ENCODE data around the gene CYP19A1.
"Not testable (repeated sequence)": the region's sequence is repeated elsewhere in the genome, so short reads cannot be mapped to it uniquely, and the experiment has no call there.

The CYP19A1 gene

DNA sequence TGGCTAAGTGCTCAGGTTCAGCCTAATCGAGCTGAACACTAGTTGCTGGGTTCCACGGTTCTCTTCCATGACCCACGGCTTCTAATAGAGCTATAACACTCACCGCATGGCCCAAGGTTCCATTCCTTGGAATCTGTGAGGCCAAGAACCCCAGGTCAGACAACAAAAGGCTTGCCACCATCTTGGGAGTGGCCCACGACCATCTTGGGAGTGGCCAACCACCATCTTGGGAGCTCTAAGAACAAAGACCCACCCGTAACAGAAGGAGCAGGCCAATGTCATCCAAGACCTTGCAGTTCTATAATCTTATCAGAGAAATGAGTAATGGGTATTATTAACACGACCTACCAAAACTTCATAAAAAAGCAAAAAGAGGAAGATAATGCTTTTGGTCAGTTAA, 77.3 kb downstream of the CYP19A1 start:
- not testable (repeated sequence) for DNase-seq (ENCODE audit: low read depth in 2 of 2)

DNA sequence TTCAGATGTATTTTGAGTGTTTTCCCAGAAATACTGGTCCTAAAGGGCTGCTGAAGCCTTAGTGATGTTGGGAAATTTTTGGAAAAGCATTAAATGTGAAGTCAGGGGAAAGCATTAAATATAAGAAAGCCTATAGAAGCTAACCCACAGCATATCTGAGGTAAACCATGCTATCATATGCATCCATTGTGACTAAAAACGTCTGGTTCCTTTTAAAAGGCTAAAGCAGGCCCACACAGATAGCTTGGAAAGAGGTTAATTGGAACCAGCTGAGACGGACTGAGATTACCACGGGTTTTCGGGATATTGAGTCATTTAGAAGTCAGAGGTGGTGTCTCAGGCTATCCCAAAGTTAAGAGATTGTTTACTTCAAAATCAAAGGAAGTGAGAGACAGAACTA, 78.2 kb downstream of the CYP19A1 start:
- DNase-seq (ENCODE audit: low read depth in 2 of 2): no peak

DNA sequence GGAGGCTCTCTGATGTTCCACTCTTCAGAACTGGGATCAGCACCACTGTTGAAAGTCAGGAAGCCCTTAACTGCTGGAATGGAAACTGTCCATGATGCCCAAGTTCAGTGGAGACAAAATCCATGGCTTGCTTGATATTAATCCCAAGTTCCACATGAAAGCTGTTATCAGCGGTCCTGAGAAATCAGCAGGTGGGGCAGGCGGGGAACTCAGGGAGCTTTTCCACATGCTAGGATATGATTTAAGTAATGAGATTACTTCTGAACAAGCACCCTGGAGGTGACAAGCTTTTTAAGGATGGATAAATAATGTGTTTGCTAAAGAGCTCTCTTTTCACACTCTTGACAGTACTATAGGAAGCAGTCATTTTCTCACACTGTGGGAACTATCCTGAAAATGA, 82.9 kb downstream of the CYP19A1 start:
- no peak for DNase-seq (ENCODE audit: low read depth in 2 of 2)

DNA sequence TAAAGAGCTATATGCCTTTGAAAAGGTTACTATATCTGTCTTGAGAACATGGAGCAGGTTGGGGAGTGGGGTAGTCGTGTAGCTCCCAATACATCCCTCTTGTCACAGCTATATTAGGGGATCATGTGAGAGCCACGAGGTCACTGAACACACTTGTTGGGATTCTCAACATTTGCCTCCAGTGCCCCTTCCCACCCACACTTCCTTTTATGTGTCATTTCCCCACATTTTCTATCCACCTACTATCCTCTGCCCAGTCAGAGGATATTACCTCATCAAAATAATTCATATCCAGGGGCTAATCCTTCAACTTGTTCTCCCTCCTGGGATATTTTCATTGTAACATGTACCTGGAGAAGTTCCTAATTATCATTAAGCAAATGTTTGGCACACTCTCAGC, 85.0 kb downstream of the CYP19A1 start:
- DNase-seq (ENCODE audit: low read depth in 2 of 2): no peak

DNA sequence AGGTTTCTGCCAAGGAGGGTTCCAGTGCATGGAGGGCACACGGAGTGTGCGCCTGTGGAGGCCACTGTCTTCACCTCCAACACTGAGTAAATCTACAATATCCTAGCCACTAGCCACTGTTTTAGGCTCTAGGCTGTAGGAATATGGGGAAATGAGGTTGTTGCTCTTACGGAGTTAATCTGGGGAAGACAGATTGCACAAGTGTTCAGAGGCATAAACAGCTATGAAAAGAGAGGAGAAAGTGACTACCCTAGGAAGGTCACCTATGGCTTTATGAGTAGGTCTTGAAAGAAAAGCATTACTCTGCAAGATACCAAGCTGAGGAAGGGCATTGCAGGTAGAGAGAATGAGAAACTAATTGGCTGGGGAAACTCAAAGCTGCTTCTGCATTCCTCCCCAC, 85.7 kb downstream of the CYP19A1 start:
- no peak for DNase-seq (ENCODE audit: low read depth in 2 of 2)

DNA sequence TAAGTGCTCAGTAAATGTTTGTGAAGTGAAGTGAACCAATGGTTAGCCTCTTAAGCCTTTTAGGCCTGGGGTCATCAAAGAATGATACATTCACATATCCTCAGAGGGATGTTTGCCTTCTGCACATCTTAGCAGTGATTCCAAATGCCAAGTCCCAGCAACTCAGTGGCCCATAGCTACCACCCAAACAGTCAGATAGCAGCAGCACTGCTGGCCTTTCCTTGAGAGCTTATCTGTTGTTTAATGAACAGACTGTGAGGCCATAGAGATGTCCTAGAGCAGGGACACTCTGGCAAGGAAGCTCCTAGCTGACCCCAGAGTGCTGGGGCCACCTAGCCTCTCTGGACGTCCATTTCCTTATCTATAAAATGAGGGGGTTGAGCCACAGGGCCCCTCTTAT, 86.8 kb downstream of the CYP19A1 start:
- no peak for DNase-seq (ENCODE audit: low read depth in 2 of 2)

DNA sequence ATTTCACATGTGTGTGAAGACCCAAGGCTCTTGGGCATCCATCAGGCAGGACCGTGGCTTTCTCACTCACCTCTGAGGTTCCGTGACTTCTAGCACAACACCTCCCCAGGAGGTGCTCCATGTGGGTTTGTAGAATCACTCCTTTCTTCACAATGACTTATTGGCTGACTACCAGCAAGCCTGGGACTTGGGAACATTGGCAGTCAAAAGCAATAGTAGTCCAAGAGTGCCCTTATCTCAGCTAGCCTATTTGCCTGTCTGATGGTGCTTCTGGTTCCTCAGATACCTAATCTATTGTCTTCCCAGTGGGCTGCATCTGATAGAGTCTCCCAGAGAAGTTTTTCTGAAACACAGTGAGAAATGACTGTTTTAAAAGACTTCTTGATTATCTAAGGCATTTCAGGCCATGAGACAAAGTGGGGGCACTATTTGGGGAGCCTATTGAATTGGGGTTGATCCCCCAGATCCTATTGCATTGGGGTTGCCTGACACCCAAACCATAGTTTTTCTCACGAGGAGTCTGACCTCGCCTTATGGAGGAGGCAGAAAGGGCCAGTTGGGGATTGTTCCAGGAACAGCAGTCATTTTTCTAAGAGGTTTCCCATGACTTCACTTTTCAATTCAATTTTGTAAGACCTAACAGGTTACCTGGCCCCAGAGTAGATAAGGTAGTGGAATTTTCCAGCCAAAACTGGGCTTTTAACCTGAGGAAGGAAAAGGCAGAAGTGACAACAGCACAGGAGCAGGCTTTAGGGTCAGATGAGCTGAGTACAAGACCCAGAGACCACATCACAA, 88.0 kb downstream of the CYP19A1 start:
- no peak for DNase-seq (ENCODE audit: low read depth in 2 of 2)

DNA sequence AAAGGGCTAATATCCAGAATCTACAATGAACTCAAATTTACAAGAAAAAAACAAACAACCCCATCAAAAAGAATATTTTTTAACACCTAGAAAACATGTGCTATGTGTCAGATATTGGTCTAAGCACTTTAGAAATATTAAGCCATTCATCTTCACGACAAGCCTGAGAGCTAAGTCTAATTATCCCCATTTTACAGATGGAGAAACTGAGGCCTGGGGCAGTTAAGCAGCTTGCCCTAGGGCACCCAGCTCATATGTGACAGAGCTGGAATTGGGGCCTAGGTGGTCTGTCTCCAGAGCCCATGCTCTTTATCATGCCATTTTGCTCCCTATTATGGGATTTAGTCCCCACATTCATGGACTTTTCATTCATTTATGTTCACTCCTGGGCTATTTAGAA, 92.8 kb downstream of the CYP19A1 start:
- DNase-seq (ENCODE audit: low read depth in 2 of 2): no peak

DNA sequence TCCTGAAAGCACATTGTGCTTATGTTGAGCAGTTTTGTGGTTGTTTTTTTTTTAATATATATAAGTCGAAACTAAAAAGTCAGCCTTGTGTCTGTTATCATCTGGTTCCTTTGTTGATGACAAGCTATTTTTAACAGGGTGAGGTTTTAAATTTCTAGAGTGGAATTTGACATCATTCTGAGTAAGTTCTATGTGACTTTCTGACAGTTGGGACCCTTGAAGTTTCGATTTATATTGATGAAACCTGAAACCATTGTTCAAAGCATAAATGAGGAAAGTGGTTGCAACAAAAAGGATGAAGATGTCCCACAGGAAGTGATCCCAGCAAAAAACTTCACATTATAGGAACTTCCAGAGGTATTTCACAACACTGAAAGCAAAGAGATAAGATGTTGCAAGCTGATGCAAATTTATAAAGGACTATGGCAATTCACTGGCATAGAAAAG, 94.0 kb downstream of the CYP19A1 start:
- DNase-seq (ENCODE audit: low read depth in 2 of 2): no peak

DNA sequence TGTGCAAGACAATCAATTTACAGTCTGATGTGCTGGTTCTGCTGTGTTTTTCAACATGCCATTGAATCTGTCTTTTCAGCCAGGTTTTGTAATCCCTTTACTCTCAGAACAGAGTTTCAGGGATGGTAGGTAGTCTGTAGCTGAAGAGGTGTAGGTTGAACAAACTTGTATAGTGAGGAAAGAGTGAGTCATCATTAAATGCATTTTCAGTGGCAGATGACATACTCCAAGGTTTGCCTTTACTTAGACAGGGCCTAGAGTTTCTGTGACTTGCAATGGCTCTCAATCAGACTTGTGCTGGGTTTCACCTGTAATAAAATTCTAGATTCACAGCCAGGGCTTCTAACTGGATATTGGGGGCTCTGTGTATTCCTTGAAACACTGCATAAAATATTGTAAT, 94.6 kb downstream of the CYP19A1 start:
- DNase-seq (ENCODE audit: low read depth in 2 of 2): no peak

DNA sequence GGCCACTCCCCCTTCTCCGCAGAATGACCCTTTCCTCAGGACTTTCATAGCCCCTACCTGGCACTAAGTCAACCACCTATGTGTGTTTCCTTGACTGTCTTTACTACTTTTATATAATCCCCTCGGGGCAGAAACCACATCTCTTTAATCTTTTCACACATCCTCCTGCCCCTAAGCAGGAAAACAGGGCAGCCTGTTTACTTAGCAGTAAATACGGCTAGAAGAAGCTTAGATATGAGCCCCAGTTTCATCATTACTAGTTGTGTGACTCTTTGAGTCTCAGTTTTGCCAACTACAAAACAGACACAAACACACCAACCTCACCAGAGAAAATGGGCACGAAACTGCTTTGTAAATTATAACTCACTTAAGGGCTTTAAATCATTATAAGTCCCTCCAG, 98.3 kb downstream of the CYP19A1 start:
- no peak for DNase-seq (ENCODE audit: low read depth in 2 of 2)

DNA sequence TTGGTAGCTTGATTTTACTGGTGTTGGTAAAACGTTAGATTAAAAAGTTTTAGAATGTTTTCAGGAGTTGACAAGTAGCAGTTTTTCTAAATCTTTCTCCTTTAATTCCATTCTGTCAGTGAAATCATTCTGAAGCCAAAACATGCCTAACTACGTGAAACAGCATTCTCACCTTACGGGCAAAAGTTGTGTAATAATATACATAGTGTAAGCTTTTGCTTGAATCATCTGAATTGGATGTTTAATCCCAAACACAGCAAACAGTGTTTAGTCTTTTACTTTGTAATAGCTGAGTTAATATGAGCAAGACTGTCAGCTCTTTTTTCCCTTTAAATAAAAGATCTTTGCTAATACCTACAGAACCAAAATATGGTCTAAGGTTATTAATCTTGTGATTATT, 100.6 kb downstream of the CYP19A1 start:
- no peak for DNase-seq (ENCODE audit: low read depth in 2 of 2)

DNA sequence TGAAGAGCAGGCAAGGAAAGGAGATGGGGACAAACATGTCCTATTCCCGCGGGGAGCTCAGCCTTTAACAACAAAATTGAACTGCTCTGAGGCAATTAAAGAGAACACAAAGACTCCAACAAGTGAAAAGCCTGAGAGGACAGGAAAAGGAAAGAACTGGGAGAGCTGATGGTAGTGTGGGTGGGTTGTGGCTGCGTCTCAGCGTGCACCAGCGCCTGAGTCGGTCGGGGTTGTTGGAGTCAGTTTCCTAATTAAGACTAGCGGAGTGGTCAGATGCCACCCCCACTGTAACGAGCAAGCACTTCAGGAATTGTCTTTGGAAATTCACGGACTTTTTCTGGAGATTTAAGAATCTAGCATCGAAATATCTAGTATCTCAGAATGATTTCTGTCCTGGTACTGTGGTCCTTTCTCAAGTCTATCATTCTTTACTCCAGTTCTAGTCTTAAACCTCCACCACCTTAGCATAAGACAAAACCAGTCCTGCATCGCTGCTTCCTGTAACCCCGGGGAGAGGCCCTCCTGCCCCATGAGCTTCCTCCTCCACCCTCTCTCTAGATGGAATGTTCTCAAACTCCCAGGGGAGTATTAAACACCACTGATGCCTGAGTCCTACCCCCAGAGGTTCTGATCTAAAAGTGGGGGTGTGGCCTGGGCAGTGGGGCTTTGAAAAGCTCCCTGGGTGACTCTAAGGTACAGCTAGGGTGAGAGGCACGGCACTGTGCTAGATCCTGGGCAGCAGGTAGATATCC, 104.0 kb downstream of the CYP19A1 start:
- no peak for DNase-seq (ENCODE audit: low read depth in 2 of 2)

DNA sequence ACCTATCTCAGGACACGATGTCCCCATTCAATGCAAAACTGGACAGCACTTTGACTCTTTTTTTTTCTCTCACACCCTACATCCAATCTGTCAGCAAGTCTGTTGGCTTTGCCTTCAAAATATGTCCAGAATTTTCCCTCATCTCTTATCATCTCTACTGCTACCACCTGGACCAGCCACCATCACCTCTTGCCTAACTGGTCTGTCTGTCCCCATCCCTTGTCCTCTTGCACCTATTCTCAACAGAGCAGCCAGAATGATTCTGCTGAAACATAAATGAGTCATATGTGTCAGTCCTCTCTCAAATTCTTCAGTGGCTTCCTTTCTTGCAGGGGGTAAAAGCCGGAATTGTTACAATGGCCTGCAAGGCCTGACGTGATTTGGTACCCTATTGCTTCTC, 105.8 kb downstream of the CYP19A1 start:
- no peak for DNase-seq (ENCODE audit: low read depth in 2 of 2)

DNA sequence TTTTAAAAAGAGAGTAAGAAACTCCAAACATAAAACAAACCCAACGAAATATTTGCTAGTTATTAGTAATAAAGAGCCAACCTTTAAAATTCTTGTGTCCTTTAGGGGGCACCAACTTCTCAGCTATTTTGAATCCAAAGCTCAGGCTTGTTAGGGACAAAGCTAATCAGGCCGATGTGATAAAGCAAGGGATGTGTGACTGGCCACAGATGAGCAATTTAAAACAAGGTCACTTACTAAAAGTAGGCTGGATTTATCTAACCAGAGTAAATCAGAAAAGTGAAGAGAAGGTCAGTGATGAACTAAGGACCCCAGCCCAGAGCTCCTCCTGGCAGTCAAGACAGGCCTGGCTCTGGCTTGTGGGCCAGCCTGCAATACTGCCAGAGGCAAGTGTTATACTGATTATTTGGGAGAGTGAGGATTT, 108.5 kb downstream of the CYP19A1 start:
- no peak for DNase-seq (ENCODE audit: low read depth in 2 of 2)

DNA sequence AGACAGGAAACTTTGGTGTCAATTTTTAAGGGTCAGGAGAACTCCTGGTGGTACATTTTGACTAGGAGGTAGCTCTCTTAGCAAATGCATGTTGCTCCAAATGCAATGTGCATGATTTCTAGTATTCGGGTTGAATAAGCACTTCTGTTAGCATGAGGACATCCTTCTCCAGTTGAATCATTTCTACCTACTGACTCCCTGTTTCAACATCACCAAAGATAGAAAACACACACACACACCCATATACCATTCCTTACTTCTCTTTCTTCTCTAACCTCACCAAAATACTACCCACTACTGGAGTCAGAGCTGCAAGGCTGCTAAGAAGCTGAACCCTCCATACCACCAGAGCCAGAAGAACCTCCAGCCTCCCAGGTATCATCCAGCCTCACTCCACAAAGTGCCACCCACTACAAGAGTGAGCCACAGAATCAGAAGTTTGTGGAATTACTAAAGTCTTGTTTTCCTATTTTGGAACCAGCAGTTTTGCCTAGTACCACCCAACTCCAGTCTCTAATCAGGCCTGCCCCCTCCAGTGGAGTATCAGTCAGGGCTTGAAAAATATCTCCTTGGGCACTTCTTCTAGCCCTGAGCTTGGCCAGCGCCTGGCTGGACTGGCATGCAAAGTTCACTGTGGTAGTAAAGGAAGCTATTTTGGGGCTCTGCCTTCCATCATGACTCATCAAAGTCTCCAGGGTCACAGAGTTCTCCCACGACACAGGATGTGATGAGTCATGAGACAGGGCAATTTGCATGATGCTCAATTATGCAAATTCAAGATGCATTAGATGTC, 110.3 kb downstream of the CYP19A1 start:
- DNase-seq (ENCODE audit: low read depth in 2 of 2): no peak

DNA sequence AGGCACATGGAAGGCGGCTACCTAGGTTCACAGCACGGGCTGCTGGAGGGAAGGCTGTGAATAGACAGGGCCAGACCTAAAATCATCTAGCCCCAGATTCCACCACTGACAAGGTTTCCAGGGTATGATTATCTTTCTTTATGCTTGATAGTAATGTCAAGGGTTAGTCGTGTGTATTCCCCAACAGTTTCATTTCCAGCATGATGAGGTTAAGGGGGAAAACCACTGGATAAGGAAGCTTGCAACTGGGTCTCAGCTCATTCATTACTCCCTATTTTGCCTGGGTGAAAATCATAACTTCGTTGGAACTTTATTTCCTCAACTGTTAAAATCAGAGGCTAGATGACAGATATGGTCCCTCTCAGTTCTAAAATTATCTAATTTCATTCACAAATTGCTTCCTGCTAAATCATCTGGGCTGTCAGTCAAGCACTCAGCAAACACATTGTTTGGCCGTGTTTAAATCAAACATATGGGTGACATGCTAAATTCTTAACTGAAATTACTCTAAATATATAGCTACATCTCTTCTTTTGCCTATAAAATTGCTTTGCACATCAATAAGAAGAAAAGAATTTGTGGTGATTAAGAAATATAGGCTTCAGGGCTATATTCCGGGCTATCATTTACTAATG, 111.7 kb downstream of the CYP19A1 start:
- DNase-seq (ENCODE audit: low read depth in 2 of 2): no peak

DNA sequence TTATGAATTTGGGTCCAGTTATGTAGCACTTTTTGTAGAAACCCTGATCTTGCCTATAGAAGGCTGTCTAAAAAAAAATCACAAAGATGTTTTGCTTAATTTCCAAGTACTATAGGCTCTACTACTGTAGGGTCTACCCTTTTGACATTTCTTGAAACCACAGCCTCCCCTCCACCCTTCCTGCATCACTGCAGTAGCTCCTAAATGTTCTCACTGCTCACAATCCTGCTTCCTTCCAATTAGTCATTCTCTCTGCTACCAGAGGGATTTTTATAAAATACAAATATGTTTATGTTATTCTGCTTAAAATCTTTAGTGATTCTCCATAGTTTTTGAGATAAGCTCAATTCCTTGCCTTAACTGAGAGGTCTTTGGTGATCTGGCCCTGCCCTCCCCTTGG, 114.0 kb downstream of the CYP19A1 start:
- DNase-seq (ENCODE audit: low read depth in 2 of 2): no peak

DNA sequence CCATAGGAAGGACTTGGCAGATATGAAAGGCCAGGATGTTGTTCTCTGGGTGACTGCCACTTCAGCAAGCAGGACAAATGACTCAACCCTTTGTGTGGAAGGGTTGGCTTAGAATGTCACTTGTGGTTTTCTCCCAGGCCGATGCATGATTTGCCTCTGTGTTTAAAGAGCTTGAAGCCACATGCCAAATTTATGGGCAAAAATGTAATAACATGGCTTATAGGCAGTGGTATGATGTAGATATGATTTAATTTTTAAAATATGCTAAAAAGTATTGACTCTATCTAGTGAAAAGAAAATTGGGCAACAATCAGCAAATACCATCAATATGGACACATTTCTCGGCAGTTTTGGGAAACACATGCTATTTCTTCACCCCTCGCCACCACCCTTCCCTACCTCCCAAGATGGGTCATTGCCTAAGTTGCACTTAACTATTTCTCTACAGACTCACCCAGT, 114.6 kb downstream of the CYP19A1 start:
- DNase-seq (ENCODE audit: low read depth in 2 of 2): no peak

DNA sequence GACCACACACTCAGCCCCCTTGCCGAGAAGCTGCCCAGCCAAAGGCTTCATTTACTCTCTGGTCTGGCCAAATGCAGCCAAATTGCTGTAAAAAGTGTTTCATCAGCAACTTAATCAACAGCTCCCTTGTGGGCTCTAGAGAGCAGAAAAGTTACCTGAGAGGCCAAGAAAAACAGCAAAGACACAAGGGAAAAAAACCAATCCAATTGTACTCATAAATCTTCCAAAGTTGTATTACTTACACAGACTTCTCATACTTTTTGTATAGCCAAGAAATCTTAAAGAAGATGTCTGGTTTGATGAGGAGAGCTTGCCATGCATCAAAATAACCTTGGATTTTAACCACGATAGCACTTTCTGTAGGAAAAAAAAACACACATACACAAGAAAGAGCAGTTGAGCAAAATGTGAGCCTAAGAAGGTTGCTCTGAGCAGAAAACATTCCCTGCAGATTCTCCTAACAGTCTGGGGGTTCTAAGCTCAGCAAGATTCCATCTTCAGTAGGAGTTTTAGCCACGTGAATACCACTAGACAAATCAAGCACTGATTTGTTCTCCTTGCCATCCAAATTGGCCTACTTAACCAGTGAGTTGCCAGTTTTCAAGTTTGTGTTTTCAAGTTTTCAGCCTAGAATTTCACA, 120.0 kb downstream of the CYP19A1 start:
- no peak for DNase-seq (ENCODE audit: low read depth in 2 of 2)

DNA sequence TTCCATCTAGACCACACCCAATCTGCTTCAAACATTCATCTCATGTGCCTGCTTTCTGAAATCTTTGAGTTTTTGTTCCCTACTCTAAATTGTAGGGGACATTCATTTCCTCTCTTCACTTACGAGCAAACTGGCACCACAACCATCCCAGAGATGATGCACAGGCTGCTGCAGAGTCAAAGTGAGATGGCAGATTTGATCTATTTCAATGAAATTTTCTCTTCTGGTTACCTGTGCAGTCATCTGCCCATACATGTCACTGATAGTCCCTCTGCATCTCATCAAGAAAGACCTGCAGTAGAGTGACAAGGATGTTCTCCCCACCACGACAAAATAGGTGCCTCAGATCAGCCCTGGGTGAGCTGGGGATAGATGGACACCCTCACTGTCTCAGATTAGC, 125.5 kb downstream of the CYP19A1 start:
- no peak for DNase-seq (ENCODE audit: low read depth in 2 of 2)
